ENCODE measurements around the gene CARD10.
"Not testable (repeated sequence)": the region's sequence is repeated elsewhere in the genome, so short reads cannot be mapped to it uniquely, and the experiment has no call there.

The CARD10 gene

GRCh38 chr22:37472418-37473006 lies 46.7 kb downstream of the CARD10 start:
- peak in 1 of 2 experiments; percentile 64 for DNase-seq (ENCODE audit: low spot score in 2 of 2)
- H3K9me3 ChIP-seq = no peaks in the 10 kb centered on the region
- H3K27me3 ChIP-seq (ENCODE audit: low read depth) = no peaks in the 10 kb centered on the region
- H3K36me3 ChIP-seq (replicated peaks) = peaks cover 35% of the 10 kb centered on the region
- H3K4me1 ChIP-seq = no peaks in the 10 kb centered on the region
- in situ Hi-C loops (cut with MboI; ENCODE audit: low sequenced_read_pairs) = no loop called here
- no peak overlapping the region for H3K4me3 ChIP-seq

GRCh38 chr22:37471727-37472417 lies 47.3 kb downstream of the CARD10 start:
- H3K9me3 ChIP-seq = no peaks in the 10 kb centered on the region
- H3K36me3 ChIP-seq (replicated peaks) = peaks cover 31% of the 10 kb centered on the region
- in situ Hi-C loops (cut with MboI; ENCODE audit: low sequenced_read_pairs) = no loop called here
- H3K4me3 ChIP-seq = no peak overlapping the region
- no peaks in the 10 kb centered on the region for H3K27me3 ChIP-seq (ENCODE audit: low read depth)
- DNase-seq (ENCODE audit: low spot score in 2 of 2) = no peak
- no peaks in the 10 kb centered on the region for H3K4me1 ChIP-seq

- in situ Hi-C loops (cut with MboI; ENCODE audit: low sequenced_read_pairs) = no loop called here
- no peak overlapping the region for H3K4me3 ChIP-seq
- no peaks in the 10 kb centered on the region for H3K9me3 ChIP-seq
- H3K4me1 ChIP-seq = no peaks in the 10 kb centered on the region
- DNase-seq (ENCODE audit: low spot score in 2 of 2) = no peak
- H3K27me3 ChIP-seq (ENCODE audit: low read depth) = no peaks in the 10 kb centered on the region
- peaks cover 26% of the 10 kb centered on the region for H3K36me3 ChIP-seq (replicated peaks)
These were observed 49.1 kb downstream of the CARD10 start for GRCh38 chr22:37470087-37470445.

- H3K27me3 ChIP-seq (ENCODE audit: low read depth) = no peaks in the 10 kb centered on the region
- no peaks in the 10 kb centered on the region for H3K9me3 ChIP-seq
- no peak for DNase-seq (ENCODE audit: low spot score in 2 of 2)
- no peak overlapping the region for H3K4me3 ChIP-seq
- peaks cover 26% of the 10 kb centered on the region for H3K36me3 ChIP-seq (replicated peaks)
- H3K4me1 ChIP-seq = no peaks in the 10 kb centered on the region
- in situ Hi-C loops (cut with MboI; ENCODE audit: low sequenced_read_pairs) = no loop called here
These were observed 49.7 kb downstream of the CARD10 start for GRCh38 chr22:37469416-37470086.

- H3K4me1 ChIP-seq; H3K9me3 ChIP-seq; DNase-seq (ENCODE audit: low spot score in 2 of 2); in situ Hi-C loops (cut with MboI; ENCODE audit: low sequenced_read_pairs); H3K27me3 ChIP-seq (ENCODE audit: low read depth); H3K4me3 ChIP-seq: not testable (repeated sequence)
- peaks cover 16% of the 10 kb centered on the region for H3K36me3 ChIP-seq (replicated peaks)
These were observed 51.0 kb downstream of the CARD10 start for GRCh38 chr22:37468201-37468695.

GRCh38 chr22:37467391-37467955 lies 51.7 kb downstream of the CARD10 start:
- in situ Hi-C loops (cut with MboI; ENCODE audit: low sequenced_read_pairs) = no loop called here
- no peaks in the 10 kb centered on the region for H3K4me1 ChIP-seq

GRCh38 chr22:37464181-37464580 lies 55.0 kb downstream of the CARD10 start:
- peaks cover 3% of the 10 kb centered on the region; the same call in 1 of the 2 replicates for H3K36me3 ChIP-seq (replicated peaks)
- no peaks in the 10 kb centered on the region for H3K4me1 ChIP-seq
- H3K4me3 ChIP-seq = no peak overlapping the region
- no peaks in the 10 kb centered on the region for H3K9me3 ChIP-seq
- no peak for DNase-seq (ENCODE audit: low spot score in 2 of 2)
- H3K27me3 ChIP-seq (ENCODE audit: low read depth) = no peaks in the 10 kb centered on the region
- in situ Hi-C loops (cut with MboI; ENCODE audit: low sequenced_read_pairs) = no loop called here

More at GRCh38 chr22:37467391-37467955, 51.7 kb downstream of the CARD10 start:
- DNase-seq (ENCODE audit: low spot score in 2 of 2) = no peak
- H3K9me3 ChIP-seq = no peaks in the 10 kb centered on the region
- no peaks in the 10 kb centered on the region for H3K27me3 ChIP-seq (ENCODE audit: low read depth)
- H3K4me3 ChIP-seq = no peak overlapping the region
- peaks cover 10% of the 10 kb centered on the region for H3K36me3 ChIP-seq (replicated peaks)

GRCh38 chr22:37462983-37463382 lies 56.2 kb downstream of the CARD10 start:
- in situ Hi-C loops (cut with MboI; ENCODE audit: low sequenced_read_pairs) = no loop called here
- no peaks in the 10 kb centered on the region for H3K27me3 ChIP-seq (ENCODE audit: low read depth)
- H3K4me3 ChIP-seq = no peak overlapping the region
- peak; percentile 30 to 67 for DNase-seq (ENCODE audit: low spot score in 2 of 2)
- no peaks in the 10 kb centered on the region; the same call in 1 of the 2 replicates for H3K36me3 ChIP-seq (replicated peaks)
- no peaks in the 10 kb centered on the region for H3K4me1 ChIP-seq
- H3K9me3 ChIP-seq = no peaks in the 10 kb centered on the region

- no peak for DNase-seq (ENCODE audit: low spot score in 2 of 2)
- Histone ChIP-seq H3K4me3 (no peak overlapping the region), H3K36me3 (replicated peaks) (no peaks in the 10 kb centered on the region; the same call in 1 of the 2 replicates), H3K27me3 (ENCODE audit: low read depth) (no peaks in the 10 kb centered on the region), H3K9me3 (no peaks in the 10 kb centered on the region), H3K4me1 (no peaks in the 10 kb centered on the region)
- in situ Hi-C loops (cut with MboI; ENCODE audit: low sequenced_read_pairs) = no loop called here
These were observed 56.8 kb downstream of the CARD10 start for GRCh38 chr22:37462436-37462835.

- Histone ChIP-seq H3K36me3 (replicated peaks) (no peaks in the 10 kb centered on the region; the same call in 1 of the 2 replicates), H3K27me3 (ENCODE audit: low read depth) (no peaks in the 10 kb centered on the region), H3K9me3 (no peaks in the 10 kb centered on the region), H3K4me3 (no peak overlapping the region), H3K4me1 (no peaks in the 10 kb centered on the region)
- in situ Hi-C loops (cut with MboI; ENCODE audit: low sequenced_read_pairs) = no loop called here
- DNase-seq (ENCODE audit: low spot score in 2 of 2) = no peak
These were observed 57.3 kb downstream of the CARD10 start for GRCh38 chr22:37461961-37462360.

GRCh38 chr22:37460684-37461083 lies 58.5 kb downstream of the CARD10 start:
- in situ Hi-C loops (cut with MboI; ENCODE audit: low sequenced_read_pairs) = no loop called here
- no peak for DNase-seq (ENCODE audit: low spot score in 2 of 2)
- Histone ChIP-seq H3K9me3 (no peaks in the 10 kb centered on the region), H3K4me3 (no peak overlapping the region), H3K4me1 (no peaks in the 10 kb centered on the region), H3K36me3 (replicated peaks) (no peaks in the 10 kb centered on the region; the same call in 1 of the 2 replicates), H3K27me3 (ENCODE audit: low read depth) (no peaks in the 10 kb centered on the region)

- Histone ChIP-seq H3K9me3 (no peaks in the 10 kb centered on the region), H3K4me1 (no peaks in the 10 kb centered on the region), H3K27me3 (ENCODE audit: low read depth) (no peaks in the 10 kb centered on the region), H3K4me3 (no peak overlapping the region), H3K36me3 (replicated peaks) (no peaks in the 10 kb centered on the region)
- no peak for DNase-seq (ENCODE audit: low spot score in 2 of 2)
- in situ Hi-C loops (cut with MboI; ENCODE audit: low sequenced_read_pairs) = loop anchor here (5.0 kb wide), 1 partner anchor 142 kb away; no protein-coding TSS in a partner anchor
These were observed 60.0 kb downstream of the CARD10 start for GRCh38 chr22:37459206-37459605.

GRCh38 chr22:37457093-37457893 lies 61.9 kb downstream of the CARD10 start:
- DNase-seq (ENCODE audit: low spot score in 2 of 2) = peak; percentile 59 to 90

More at GRCh38 chr22:37457093-37457893, 61.9 kb downstream of the CARD10 start:
- H3K4me3 ChIP-seq = no peak overlapping the region
- H3K36me3 ChIP-seq (replicated peaks) = no peaks in the 10 kb centered on the region
- no peaks in the 10 kb centered on the region for H3K9me3 ChIP-seq
- H3K4me1 ChIP-seq = no peaks in the 10 kb centered on the region
- H3K27me3 ChIP-seq (ENCODE audit: low read depth) = no peaks in the 10 kb centered on the region
- in situ Hi-C loops (cut with MboI; ENCODE audit: low sequenced_read_pairs) = loop anchor here (5.0 kb wide), 1 partner anchor 140 kb away; no protein-coding TSS in a partner anchor

Measured in HAP-1 (cell line).